Renal cortical epithelial cell (primary cell): ENCODE results near the gene DNAH11. TPM values are rescaled to one million over a fixed set of nuclear protein-coding genes. Genes with fewer than 3 reads are reported as not detected.
A peak's percentile ranks its signal among the peaks of the same experiment; 100 is the strongest.
"Not testable (repeated sequence)": the region's sequence is repeated elsewhere in the genome, so short reads cannot be mapped to it uniquely, and the experiment has no call there.

Source experiments
- DNase-seq: peaks from one replicate; pipeline ENCODE4 v3.0.0-alpha.2; 2011; ENCODE audit warnings: low read depth
- total RNA-seq: library from RNA; depleted of rRNA; stranded (reverse); fragments of >200 nt; gene quantifications from 2 replicates; pipeline ENCODE4 v1.2.3, GENCODE V29; 2014

DNAH11 gene
- total RNA-seq, 1 donor from 2014 or later, result 0.05 TPM

DNA sequence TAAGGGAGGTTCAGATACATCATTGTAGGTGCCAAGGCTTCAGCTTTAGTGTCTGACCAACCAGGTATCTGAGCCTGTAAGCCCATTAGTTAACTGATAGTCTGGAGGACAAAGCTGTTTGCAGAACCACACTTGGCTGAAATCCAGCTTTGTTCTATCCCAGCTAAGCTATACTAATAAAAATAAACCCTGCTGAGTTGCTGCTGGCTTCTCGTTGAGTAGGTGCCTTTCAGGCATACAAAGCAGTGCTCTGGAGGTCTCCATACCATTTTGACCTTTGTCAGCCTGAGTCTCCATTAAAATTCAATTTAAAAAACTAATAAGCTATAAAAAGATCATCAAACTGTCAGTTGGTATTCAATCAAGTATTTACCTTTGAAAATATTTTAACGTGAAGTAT, 380.8 kb downstream of the DNAH11 start:
- peak; percentile 59 for DNase-seq

DNA sequence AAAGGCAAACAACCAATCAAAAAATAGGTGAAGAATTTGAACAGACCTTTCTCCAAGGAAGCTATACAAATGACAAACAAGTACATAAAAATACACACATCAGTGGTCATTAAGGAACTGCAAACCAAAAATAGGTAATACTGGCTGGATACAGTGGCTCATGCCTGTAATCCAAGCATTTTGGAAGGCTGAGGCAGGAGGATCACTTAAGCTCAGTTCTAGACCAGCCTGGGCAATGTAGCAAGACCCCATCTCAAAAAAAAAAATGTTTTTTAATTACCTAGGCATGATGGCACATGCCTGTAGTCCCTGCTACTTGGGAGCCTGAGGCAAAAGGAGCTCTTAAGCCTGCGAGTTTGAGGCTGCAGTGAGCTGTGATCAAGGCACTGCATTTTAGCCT, 383.6 kb downstream of the DNAH11 start:
- no peak for DNase-seq

DNA sequence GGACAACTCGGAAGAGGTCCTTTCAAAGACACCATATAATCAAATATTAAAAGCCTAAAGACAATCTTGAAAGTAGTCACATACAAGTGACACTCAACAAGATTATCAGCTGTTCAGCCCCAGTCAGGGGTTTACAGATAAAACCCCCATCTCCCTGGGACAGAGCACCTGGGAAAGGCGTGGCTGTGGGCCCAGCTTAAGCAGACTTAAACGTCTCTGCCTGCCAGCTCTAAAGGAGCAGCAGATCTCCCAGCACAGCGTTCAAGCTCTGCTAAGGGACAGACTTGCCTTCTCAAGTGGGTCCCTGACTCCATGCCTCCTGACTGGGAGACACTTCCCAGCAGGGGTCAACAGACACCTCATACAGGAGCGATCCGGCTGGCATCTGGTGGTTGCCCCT, 384.9 kb downstream of the DNAH11 start:
- DNase-seq, result no peak

DNA sequence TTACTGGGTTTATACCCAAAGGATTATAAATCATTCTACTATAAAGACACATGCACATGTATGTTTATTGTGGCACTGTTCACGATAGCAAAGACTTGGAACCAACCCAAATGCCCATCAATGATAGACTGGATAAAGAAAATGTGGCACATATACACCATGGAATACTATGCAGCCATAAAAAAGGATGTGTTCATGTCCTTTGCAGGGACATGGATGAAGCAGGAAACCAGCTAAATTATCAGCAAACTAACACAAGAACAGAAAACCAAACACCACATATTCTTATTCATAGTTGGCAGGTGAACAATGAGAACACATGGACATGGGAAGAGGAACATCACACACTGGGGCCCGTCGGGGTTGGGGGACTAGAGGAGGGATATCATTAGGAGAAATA, 390.5 kb downstream of the DNAH11 start:
- not testable (repeated sequence) for DNase-seq

DNA sequence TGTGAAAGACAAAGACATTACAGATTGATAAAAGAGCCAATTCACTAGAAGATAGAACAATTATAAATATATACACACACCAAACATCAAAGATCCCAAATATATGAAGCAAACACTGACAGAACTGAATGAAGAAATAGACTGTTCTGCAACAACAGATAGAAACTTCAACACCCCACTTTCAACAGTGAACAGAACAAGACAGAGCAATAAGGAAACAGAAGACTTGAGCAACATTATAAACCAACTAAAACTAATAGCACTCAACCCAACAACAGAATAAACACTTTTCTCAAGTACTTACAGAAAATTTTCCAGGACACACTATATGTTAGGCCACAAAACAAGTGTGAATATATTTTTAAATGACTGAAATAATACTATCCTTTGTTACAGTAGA, 392.0 kb downstream of the DNAH11 start:
- no peak for DNase-seq

DNA sequence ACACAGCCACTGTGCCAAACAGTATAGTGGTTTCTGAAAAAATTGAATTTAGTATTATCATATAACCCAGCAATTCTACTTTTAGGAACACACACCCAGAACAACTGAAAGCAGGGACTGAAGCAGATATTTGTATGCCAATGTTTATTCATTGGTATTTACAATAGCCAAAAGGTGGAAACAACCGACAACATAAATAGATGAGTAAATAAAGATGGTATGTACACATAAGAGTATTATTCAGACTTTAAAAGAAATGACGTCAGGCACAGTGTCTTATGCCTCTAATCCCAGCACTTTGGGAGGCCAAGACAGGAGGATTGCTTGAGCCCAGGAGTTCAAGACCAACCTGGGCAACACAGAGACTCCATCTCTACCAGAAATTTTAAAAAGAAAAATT, 395.6 kb downstream of the DNAH11 start:
- DNase-seq, result no peak

DNA sequence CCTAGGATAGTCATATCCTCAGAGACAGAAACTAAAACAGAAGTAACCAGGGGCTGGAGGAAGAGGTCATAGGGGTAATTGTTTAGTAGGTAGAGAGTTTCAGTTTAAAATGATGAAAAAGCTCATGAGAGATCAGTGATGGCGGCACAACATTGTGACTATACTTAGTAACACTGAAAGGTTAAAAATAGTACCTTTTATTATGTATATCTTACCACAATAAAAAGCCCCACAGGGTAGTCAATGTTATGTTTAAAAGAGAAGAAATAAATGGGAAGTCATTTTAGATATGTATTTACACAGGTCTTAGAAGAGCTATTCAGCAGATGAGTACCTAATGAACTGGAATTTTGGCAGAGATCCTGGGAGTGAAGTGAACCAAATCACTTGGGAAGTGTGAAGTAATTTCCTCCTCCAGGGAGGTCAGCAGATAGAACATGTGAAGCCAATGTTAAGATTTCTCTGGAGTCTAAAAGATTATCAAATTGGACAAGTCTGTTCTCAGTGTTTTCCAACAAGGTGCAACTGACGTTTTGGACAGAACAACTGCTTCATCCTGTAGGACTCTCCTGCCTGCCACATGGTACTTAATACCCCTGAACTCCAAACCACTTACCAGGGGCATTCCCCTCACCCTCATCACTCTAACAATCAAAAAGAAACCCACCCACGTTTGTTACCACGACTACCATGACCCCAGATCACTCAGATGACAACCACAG, 396.5 kb downstream of the DNAH11 start:
- peak; percentile 94 for DNase-seq

DNA sequence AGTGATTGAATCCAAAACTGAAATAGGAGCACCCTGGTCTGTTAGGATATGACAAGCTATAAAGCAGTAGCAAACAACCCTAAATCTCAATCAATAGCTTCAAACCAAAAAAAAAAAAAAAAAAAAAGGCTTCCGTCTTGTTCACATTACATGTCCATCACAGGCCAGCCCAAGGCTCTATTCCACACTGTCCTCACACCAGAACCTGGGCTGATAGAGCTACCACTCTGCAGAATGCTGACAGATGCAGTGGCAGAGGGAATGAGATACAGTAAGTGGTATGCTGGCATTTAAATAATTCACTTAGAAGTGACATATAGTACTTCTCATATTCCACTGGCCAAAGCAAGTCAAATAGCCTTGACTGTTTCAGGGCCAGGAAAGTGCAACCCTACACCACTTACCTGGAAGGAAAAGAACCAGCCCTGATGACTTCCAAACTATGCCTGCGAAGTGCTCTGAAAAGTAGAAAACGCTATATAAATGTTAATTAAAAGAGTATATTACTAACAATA, 397.1 kb downstream of the DNAH11 start:
- DNase-seq, result no peak

DNA sequence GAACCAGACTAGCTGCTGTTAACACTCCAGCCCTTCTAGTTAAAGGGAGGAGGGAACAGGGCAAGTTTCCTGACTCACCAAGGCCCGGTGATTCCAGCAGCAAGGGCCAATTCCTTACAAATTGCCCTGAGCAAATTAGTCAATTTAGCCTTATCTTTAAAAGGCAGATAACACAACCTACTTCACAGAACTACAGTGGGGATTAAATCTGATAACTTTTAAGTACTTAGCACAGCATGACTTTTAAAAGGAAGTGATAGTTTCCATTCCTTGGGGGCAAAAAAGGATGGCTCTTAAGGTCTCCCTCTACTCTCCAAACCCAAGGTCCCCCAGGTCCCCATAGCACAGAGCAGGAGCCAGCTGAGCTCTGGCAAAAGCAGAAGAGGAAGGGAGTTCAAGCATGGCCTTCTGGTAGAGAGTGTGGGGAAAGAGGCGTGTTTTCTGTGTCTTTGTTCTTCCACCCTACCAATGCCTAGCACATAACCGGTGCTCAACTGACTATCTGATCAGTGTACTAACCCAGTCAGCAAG, 398.8 kb downstream of the DNAH11 start:
- DNase-seq, result peak; percentile 42

DNA sequence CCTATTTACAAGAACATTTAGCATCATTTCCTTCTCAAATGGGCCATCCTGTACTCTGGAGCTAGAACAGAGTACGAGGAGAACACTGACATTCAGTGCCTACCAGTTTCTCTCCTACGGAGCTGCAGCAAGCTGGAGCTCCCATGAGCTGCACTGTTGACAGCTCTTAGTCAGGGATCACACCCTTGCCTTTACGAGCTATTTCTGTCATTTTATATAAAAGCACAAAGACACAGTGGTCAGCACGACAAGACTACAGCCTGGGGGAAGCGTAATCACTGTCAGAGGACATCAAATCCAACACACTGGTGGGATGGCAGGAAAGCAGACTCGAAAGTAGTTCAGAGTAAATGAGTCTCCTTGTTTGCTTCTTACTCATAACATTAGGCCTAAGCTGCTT, 400.1 kb downstream of the DNAH11 start:
- no peak for DNase-seq

DNA sequence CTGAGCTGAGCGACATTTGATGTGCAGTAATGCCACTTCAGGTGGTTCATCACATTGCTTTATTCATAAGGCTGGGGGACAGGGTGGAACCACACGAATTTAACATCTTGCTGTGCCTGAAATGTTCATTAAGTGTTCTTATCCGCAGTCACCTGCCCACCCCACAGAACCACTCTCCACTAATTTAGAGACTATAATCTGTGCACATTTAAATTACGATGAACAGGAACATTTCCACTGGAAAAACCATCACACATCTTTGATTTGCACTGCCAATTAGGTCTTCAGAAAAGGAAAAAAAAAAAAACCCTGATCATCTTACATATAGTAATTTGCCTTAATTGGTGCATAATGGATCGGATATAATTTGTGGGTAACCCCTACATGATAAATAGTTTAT, 400.6 kb downstream of the DNAH11 start:
- DNase-seq, result no peak

DNA sequence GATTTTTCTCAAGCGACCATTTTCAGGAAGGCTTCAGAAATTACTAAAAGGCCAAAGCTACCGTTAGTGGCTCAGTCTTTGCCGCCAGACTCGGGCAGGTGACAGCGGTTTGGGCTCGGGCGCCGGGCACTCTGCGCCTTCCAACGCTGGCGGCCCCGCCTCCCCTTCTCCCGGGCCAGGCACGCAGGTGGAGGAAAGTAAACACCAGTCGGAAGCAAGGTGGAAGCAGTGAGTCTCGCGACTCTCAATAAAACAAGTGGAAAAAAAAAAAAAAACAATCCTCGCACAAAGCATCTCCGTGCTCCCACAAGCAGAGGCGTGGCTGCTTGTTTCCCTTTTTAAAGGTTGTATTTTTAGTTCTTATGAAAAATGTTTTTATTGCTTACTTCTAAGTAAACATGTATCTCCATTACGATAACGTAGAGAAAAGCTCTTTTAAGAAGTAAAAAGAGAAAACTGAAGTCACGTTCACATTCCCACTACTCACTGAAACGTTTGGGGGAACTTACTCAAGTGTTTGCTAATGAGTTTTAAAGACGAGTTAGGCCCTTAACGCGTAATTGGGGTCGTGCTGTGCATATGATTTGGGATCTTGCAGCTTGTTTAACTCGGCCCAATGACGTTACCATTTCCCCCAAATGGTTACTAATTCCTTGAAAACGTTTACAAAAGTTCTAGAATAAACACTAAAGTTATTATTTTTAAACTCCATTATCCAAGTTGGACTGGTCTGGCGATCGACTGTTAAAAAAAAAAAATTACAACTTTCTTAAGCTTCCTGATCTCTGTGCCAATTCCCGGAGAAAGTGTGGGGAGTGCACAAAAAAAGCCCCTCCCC, 402.0 kb downstream of the DNAH11 start:
- DNase-seq, result peak; percentile 37

DNA sequence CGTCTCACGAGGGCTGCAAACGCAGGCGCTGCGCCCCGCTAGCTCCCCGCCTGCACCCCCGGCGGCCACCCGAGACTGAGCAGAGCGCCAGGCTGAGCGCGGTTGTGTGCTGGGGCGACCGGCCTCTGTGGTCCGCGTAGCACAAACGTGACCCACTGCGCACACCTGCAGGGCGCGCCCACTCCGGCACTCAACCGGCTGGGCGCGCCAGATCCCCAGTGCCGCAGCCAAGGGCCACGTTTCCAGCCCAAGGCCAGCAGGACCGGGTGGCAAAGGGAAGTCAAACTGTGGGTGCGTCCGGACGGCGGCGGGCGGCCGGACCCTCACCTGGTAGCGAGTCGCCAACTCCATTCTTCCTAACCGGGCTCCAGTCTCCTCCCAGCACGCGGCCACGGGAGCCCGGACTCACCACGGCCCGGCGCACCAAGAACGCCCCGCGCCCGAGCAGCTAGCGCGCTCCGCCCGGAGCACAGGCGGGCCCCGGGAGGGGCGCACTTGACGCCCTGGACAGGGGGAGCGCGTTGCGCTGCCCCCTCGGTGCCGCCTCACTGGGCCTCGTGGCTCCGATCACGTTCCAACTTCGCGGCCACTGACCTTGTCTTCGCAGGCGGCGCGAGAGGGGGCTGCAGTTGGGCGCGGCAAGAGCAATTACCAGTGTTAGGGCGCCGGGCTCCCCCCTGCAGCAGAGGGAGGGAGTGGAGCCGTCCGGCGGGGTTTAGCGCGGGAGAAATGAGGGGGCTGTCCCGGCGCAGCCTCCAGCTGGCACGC, 402.8 kb downstream of the DNAH11 start, which contains the start of gene CDCA7L:
Gene CDCA7L, minus strand, starts transcription at position 446 of the 768 bp plus-strand sequence. Its CDS starts 95 bp downstream, at position 351.
- peak; percentile 22 for DNase-seq

DNA sequence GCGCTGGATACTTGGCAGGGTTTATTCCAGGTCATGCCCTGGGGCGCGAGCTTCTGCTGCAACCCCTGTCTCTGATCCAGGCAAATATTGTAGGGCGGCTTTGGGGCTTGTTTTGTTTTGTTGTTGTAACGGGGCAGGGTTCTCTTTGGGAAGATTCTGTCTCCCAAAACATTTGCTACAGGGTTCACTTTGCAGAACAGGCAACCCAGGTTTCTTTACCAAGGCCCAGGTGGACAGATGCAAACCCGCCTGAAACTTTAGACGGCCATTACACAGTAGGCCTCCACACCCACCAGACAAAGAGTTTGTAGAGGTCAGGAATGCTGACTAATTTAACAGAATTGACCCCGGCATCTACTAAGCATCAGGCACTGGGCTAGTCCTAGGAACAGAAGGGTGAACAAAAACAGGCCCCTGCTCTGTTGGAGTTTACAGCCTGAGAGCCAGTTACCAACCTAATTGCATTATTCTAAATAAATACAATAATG, 403.4 kb downstream of the DNAH11 start:
- DNase-seq, result peak; percentile 20

DNA sequence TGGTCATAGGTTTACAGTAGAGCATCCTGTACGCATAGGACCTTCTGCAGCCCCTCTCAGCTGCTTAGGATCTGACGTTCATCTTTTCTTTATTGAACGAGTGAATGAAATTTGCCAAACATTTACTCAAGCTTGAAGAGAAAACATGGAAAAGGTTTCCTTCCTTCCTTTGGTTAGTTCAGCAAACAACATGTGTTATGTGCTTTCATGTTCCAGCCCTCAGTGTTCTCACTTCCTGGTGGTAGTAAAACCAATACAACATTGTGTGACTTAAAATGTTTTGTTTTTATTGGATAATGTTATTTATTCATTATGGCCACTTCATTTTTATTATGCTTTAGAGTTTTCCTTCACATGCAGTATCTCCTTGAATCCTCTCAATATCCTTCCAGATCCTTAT, 404.2 kb downstream of the DNAH11 start:
- no peak for DNase-seq

DNA sequence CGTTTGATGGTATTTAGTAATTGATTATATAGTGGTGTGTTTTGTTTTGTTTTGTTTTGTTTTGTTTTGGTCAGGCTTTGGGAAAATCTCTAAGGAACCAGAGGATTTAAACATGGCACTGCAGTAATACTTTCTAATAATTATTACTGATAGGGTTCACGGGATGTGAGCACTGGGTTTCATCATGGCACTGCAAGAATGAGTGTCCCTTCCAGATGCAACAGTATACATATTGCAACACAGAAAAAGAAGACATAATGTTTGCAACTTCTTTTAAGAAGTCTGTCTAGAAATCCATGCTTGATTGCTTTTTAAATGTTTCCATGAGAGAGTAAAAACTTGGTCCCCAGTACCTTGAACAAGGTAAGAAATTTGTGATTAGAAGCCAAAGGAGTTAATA, 405.1 kb downstream of the DNAH11 start:
- no peak for DNase-seq

DNA sequence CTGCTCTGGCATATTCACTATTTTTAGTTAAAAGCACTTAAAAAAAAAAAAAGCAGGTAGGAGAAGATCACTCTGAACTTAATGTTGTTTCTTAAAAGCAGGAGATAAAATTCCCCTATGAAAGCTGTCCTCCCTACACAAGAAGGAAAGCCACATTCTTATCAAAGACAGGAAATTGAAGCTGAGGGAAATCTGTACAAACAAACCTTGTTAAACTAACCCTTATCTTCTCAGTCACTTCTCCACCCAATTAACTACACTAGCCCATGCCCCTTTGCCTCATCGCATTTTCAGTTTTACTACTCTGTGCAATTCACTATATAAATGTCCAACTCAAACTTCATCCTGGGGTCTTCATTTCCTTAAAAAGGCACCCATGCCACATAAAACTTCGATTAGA, 405.5 kb downstream of the DNAH11 start:
- DNase-seq, result no peak

DNA sequence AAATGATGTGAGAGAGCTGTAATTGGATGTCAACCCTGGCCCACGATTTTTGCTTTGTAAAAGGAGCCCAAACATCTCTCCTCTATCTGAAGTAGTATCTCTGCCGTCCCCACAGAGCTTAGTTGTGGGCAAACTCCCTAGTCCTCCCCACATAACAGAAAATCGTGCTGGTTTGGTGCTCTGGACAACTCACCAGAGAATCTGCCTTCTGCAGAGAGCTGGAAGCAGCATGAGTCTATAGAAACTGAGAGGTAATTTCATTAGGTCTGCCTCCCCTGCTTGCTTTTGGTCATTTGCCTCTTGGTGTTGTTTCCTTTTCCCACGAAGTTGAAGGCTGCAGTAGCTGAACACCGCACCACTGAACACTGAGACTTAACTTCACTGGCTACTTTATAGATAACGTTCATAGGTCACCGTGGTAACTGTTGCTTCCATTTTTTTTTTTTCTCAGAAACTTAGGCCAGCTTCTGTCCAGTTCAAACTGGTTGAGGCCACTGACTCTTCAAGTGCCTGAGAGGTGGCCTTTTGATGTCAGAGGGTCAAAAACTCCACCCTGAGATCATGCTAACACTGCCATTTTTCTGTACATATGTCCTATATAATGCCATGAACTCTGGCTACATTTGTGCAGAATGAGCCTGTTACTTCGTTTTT, 406.2 kb downstream of the DNAH11 start:
- no peak for DNase-seq
